Measurements from ENCODE around the gene STX5. TPM values are rescaled to one million over a fixed set of nuclear protein-coding genes. Genes with fewer than 3 reads are reported as not detected.

STX5 gene
- total and polyA plus RNA-seq, 10 of the 15 experiments (the other 5 are each of a cell fraction or from before 2014, with no cell fraction given): 3.8 to 35.4 (median 27.4) TPM

- TF ChIP-seq IRF5 (IDR thresholded peaks at IDR 0.05; ENCODE audit: borderline replicate concordance): no peak
- TF ChIP-seq HDGF (IDR thresholded peaks at IDR 0.05): no peak
- peak; percentile 92 for TF ChIP-seq GATAD2B (conservative IDR thresholded peaks at IDR 0.05; ENCODE audit: low read depth)
- TF ChIP-seq LARP7 (IDR thresholded peaks at IDR 0.05): peak; percentile 85
- peak; percentile 43; the same call in 1 of the 2 replicates for TF ChIP-seq HCFC1 (IDR thresholded peaks at IDR 0.05; ENCODE audit: low read length)
- TF ChIP-seq PAX8 (IDR thresholded peaks at IDR 0.05): no peak
- 0 out of 2 replicates have a peak, but pooled peaks have one; percentile 4 for TF ChIP-seq ZBTB11 (CRISPR knock-in tag; IDR thresholded peaks at IDR 0.05)
- TF ChIP-seq PAX5 (IDR thresholded peaks at IDR 0.05; ENCODE audit: borderline replicate concordance, low read depth, low read length): peak; percentile 43; the same call in 1 of the 2 replicates
- TF ChIP-seq ZNF687 (IDR thresholded peaks at IDR 0.05): peak; percentile 82
- peak; percentile 46; the same call in 1 of the 2 replicates for TF ChIP-seq SMARCA5 (IDR thresholded peaks at IDR 0.05)
- TF ChIP-seq SRF (IDR thresholded peaks at IDR 0.05; ENCODE audit: low read depth in 2 of 2, low read length in 2 of 2): peak in 1 of 2 experiments; percentile 43; a peak in 1 of 4 replicates
- TF ChIP-seq YY1 (IDR thresholded peaks at IDR 0.05; ENCODE audit: low read depth, low read length): peak; percentile 97
- peak; percentile 93; the same call in 1 of the 2 replicates for TF ChIP-seq POLR2AphosphoS2 (IDR thresholded peaks at IDR 0.05; ENCODE audit: low read depth, low read length)
- peak; percentile 80 for TF ChIP-seq ZBTB40 (IDR thresholded peaks at IDR 0.05; ENCODE audit: borderline replicate concordance)
- no peak for TF ChIP-seq HDAC6 (IDR thresholded peaks at IDR 0.05; ENCODE audit: unreplicated experiment)
- TF ChIP-seq BHLHE40 (IDR thresholded peaks at IDR 0.05; ENCODE audit: borderline replicate concordance in 1 of 2, low read depth in 2 of 2, low read length in 1 of 2): peak; percentile 15 to 54; a peak in 1 of 4 replicates
These were observed 40.2 kb downstream of the STX5 start, which contains the start of gene TMEM223 (continued) for GRCh38 chr11:62791501-62792201.
